Activated CD4-positive, alpha-beta T cell treated with anti-CD3 and anti-CD28 coated beads, Interleukin-10, Interleukin-2, amounts not matched to agents 100 ng/mL and 50 ng/mL, durations not matched to agents 16 hours and 8 hours (primary cell): ENCODE results near the gene C1QB.
"Not testable (repeated sequence)": the region's sequence is repeated elsewhere in the genome, so short reads cannot be mapped to it uniquely, and the experiment has no call there.

Experiments
- DNase-seq: peaks from one replicate; pipeline ENCODE4 v3.0.0-alpha.2; 2020

C1QB gene

DNA sequence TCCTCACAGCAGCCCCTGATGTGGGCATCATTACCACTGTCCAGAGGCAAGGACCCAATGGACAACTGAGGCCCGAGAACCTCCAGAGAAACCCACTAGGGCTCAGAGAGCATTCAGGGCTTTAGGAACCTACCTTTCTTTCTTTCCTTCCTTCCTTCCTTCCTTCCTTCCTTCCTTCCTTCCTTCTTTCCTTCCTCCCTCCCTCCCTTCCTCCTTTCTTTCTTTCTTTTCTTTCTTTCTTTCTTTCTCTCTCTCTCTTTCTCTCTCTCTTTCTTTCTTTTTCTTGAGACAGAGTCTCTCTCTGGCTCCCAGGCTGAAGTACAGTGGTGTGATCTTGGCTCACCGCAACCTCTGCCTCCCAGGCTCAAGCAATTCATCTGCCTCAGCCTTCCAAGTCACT lies 15.8 kb downstream of the C1QB start:
- DNase-seq: not testable (repeated sequence)

DNA sequence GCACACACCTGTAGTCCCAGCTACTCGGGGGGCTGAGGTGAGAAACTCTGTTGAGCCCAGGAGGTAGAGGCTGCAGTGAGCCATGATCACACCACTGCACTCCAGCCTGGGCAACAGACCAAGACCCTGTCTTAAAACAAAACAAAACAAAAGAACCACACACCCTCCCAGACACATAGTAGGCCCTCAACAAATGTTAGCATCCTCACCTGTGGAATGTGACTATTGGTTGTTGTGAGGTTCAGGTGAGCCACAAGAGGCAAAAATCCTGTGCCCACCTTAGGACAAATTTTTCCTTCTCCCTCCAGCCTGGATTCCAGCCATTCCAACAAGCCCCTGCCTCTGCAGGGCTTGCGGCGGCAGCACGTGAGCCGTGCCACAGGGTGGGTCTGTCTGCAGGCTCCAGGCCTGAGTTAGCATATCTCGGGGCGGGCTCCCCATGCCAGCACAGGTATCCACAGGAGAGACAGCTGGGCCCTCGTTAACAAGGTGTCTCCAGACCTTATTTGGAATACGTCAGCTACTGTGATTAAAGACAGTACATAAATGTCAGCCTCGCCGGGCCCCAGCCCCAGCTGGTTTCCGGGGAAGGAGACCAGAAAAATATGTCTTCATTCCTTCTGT lies 17.4 kb downstream of the C1QB start:
- DNase-seq: no peak

DNA sequence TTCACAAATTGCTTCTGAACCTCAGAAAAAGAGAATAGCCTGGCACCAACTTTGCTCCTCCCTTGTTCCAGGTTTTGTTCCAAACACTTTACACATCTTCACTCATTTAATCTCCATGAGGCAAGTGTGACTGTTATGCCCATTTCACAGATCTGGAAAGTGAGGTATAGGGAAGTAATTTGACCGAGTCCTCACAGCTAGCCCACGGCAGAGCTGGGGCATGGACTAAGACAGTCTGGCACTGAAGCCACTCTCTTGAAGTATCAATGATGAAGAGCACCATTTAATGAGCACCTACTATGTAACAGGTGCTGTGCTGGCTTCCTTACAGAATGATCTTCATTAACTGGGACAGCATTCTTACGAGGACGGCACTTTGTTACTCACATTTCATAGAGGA lies 19.0 kb downstream of the C1QB start:
- DNase-seq: no peak

DNA sequence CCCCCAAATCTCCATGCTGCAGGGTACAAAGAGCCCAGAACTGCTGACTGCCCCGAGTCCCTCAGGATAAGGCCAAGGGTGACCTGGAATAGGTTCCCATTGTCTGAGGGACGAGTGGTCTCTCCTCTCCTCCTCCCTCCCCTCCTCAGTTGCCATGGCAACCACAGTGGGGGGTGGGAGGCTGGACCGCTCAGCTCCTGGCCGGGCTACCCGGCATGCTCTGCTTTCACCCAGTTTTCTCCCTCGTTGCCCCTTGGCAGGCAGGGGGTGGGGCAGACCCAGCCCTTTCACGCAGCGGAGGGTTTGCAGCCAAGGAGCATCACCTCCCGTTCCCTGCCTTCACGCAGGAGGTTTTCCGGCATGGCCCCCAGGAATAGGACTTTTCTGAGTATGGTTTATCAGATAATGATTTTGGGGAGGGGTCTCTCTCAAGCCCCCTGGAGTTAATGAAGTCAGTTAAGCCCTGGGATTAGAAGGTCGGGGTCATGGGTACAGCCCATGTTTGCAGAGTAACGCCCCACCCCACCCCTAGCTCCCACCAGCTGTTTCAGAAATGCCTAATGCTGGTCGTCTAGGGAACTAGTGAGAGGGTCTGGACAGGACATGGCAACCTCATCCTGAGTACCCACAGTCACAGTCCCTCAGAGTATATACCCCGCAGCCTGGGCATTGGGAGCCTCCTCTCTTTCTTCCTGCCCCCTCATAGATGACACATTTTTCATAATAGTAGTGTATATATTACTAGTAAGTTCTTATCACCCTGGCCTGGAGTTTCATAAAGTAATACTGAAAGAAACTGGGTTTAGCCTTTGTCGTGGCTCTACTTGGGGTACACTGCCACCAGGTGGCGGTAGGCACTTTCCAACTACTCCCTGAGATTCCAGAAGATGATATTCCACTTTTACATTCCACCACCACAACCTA lies 20.7 kb downstream of the C1QB start:
- peak; percentile 62 for DNase-seq

DNA sequence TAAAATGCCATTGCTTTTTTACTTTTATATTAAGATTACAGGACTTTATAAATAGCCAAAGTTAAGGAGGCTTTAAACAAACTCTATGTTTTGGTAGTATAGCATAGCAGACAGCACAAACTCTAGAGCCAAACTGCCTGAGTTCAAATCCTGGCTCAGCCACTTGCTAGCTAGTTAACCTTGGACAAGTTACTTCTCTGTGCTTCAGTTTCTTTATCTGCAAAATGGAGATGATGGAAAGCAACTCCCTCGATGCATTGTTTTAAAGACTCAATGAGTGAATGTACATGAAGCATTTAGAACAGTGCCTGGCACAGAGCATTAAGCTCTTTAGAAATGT lies 21.3 kb downstream of the C1QB start:
- no peak for DNase-seq

DNA sequence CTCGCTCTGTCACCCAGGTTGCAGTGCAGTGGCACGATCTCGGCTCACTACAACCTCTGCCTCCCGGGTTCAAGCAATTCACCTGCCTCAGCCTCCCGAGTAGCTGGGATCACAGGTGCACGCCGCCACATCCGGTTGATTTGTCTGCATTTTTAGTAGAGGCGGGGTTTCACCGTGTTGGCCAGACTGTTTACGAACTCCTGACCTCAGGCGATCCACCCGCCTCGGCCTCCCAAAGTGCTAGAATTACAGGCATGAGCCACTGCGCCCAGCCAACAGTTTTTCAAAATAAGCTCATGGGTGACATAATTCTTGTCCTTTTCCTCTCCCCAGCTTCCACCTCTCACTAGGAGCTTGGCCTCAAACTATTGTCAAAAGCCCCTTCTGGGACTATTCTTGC lies 23.1 kb downstream of the C1QB start:
- not testable (repeated sequence) for DNase-seq

DNA sequence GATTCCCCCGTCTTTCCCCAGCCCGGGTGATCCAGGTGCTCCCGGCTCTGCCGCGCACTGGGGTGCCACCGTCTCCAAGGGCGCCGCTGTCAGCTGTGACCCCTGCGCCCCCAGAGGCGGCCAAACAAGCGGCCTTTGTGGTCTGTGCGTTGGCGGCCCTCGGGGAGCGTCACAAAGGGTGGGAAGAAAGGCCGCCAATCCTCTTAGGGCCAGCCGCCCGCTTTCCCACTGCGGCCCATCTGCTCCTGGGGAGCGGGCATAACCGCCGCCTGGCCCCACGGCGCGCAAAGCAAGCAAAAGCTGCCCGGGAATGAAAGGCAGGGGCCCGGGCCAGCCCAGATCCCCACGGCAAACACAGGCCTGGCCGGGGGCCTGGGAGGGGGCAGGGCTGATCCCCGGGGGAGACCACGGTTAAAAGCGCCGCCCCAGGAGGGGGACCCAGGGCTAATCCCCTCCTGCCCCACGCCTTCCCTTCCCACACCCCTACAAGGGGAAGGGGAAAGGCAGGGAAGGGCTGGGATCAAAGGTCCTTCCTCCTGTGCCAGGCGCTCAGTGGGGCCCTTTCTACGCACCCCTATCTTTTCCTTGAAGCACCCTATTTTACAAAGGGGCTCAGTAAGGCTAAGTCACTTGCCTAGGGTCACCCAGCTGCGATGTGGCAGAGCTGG lies 24.0 kb downstream of the C1QB start:
- DNase-seq: no peak

DNA sequence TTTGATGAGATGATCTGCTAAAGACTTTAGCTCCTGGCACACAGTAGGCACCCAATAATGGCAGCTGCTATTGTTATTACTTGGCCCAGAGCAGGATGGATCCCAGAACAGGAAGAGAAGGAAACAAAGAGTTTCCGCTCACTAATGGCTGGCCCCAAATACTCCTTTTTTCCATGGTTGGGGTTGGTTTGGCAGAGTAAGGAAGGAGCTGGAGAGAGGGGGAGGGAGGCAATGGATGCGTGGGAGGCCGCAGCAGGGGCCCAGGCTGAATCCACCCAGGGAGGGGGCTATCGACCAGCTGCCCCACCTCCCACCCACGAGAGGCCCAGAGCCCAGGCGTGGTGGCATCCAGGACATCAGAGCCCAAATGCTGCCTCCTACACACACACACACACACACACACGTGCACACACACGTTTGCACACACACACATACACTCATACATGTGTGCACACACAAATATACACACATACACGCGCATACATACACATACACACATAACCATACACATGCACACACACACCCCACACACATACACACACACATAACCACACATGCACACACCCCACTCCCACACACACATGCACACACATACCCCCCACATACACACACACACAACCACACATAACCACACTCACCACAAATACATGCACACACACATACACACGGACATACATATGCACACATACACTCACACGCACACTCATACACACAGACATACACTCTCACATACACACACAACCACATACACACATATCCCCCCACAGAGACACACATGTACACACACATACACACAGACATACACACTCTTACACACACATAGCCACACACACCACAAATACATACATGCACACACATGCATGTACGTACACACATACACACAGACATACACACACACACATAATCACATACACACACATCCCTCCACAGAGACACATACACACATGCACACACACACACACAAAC lies 25.2 kb downstream of the C1QB start:
- no peak for DNase-seq

DNA sequence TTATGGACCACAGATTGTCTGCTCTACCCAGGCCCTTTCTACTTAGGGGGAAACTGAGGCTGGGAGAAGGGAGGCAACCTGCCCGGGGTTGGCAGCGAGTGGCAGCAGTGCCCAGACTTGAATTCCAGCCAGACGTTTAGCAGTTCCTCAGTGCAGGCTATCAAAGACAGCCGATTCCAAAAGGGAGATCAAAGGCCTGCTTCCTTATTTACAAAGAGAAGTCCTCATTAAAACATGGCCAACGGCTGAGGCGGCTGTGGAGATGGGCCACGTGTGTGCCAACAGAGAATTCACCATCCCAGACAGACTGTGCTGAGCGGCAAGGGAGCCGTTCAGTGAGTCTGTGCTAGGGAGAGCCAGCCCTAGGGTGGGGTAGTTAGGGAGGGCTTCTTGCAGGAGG lies 27.7 kb downstream of the C1QB start:
- no peak for DNase-seq

DNA sequence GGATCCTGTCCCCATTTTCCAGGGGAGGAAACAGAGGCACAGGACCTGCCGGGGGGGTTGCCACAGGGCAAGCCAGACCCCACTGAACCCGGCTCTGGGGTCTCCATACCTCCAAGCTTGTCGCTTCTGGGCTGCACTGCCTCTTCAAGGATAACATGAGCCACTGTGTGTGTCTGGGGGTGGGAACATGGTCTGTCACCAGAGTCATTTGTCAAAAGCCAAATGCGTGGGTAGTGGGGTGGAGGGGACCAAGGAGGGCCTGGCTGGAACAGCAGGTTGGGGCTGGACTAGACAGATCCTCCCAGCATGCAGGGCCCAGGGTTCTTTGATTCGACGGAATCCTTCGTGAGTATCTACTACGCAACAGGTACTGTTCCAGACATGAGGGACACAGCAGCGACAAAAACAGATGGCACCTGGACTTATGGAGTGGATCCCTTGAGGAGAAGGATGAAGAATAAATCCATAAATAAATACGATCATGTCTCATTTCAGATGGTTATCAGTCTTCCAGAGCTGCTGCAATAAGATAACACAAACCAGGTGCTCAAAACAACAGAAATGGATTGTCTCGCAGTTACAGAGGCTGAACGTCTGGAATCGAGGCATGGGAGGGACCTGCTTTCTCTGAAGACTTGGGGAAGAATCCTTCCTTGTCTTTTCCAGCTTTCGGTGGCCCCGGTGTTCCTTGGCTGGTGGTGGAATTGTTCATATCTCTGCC lies 28.7 kb downstream of the C1QB start:
- no peak for DNase-seq

DNA sequence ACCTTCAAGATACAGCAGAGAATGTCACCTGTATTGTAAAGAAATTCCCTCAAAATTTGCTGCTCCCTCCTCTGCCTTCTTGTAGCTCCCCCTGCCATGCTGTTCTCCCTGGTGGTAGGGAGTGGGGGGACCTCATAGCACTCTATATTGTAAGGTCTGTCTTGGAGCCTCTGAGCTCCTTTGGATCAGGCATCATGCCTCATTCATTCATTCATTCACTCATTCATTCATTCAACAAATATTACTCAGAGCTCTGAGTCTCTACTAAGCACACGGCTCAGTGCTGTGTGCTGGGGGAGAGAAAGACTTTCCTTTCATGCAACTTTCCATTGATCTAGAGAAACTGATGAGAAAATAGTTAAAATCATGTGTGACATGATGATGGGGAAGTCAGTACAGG lies 30.5 kb downstream of the C1QB start:
- DNase-seq: no peak

DNA sequence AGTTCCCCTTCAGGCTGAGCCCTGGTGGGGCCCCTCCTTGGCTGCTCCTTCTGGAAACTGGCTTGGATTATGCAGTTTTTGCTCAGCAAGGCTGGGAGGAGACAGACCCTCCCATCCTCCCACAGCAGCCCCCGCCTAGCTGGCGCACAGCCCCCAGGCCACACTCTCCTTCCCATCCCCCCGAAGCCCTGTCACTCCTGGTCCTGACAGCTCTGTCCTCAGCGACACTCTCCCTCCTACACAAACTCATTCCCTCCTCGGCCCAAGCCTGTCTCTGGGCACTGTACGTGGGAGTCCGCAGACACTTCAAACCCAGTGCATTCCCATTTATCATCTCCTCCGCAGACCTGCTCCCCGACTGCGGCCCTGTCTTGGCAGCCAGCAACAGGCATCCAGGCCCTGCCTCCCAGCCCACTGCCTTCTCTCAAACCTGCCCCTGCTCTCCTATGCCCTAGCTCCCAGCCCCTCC lies 32.6 kb downstream of the C1QB start:
- DNase-seq: no peak

DNA sequence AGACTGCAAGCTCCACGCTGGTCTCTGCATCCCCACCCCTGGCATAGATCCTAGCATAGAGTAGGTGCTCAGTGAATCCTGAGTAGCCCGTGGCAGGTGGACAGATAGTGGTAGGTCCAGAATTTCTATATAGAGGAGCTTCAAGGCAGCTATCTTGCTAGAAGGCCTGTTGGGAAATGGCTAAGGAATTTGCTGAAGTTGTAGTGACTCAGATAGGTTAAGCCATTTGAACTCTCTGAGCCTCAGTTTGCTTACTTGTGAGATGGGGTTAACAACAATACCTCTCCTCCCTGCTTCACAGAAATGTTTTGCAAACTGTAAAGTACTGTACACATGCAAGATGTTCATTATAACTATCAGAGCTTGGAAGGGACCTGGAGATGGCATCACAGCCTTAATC lies 34.2 kb downstream of the C1QB start:
- no peak for DNase-seq

DNA sequence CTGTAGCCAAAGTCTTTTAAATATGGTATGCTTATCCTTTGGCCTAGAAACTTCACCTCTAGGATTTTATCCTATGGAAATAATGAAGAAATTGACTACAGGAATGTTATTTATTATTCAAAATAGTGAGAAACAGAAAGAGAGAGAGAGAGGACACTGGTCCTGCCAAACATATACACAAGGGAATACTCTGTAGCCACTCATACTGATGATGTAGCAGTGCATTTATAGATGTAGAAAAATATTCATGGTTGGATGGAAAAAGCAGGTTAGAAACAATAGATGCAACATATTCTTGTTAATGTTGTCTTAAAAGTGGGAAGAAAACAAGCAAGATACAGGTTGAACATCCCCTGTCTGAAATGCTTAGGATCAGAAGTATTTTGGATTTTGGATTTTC lies 35.4 kb downstream of the C1QB start:
- no peak for DNase-seq

DNA sequence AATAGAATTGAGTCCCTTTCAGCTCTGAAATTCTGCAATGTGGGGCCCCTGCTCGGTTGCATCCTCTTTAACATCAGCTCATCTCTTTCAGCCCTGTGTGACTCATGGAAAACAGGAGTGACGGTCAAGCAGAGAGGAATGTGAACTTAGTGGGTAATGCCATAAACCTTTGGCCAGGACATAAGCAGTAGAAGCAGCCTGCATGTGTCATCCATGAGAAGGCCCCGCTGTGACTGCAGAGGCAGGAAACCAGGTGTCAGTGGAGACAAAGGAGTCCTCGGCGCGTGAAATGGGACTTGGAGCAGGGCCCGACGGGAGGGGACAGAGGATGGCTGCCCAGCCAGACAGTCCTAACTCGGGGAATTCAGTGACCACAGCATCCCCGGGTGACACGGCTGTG lies 36.5 kb downstream of the C1QB start:
- DNase-seq: no peak

DNA sequence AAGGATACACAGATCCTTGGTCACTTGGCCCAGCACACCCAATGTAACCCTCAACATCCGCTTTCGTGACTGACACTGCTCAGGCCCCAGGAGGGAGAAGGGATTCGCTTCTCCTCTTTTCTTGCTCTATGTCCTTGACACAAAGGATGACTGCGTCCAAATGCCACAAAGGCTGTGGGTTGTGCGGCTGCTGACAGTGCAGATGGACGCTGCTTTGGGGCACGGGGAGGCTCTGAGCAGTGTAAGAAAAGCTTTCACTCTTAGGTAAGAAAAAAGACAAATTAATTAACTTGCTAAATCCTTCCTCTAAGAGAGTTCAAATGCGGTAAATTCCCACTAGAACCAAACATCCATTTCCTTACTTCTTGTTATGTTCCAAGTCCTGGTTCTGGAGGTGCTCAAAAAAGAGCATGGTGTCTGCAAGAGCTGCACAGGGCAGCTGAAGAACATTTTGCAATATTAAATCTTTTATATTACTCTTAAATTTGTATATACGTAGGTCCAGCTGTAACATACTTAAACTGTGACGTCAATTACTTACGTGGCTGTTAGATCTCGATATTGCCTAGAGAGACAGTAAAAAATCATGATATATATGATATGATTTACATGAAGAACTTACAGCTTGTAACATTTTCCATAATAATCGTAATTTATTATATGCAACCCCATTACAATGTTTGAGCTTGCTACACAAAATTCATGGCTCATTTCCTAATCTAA lies 38.2 kb downstream of the C1QB start:
- DNase-seq: no peak

DNA sequence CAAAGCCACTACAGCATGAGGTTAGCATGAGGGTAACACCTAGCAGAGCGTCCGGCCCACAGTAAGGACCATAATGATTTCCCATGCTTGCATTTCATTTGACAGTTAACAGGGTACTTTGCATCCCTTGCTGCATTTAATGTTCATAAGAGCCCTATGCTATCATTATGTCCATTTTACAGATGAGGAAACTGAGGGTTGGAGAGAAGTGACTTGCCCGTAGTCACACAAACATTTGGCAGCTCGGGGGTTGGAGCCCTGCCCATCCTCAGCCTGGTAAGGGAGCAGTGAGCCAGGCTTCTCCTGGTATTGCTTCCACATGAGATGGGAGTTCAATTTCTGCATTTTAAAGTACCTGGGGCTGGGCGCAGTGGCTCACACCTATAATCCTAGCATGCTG lies 41.1 kb downstream of the C1QB start:
- no peak for DNase-seq

DNA sequence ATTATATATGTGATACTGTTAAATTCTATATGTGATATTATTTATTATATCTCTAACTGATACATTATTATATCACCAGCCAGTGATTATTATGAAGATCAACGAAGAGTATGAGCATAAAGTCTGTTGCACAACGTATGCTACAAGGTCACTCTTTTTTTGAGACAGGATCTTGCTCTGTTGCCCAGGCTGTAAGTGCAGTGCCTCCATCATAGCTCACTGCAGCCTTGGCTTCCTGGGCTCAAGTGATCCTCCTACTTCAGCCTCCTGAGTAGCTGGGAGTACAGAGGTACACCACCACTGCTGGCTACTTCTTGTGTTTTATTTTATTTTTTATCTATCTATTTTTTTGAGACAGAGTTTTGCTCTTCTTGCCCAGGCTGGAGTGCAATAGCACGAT lies 43.6 kb downstream of the C1QB start:
- DNase-seq: no peak

DNA sequence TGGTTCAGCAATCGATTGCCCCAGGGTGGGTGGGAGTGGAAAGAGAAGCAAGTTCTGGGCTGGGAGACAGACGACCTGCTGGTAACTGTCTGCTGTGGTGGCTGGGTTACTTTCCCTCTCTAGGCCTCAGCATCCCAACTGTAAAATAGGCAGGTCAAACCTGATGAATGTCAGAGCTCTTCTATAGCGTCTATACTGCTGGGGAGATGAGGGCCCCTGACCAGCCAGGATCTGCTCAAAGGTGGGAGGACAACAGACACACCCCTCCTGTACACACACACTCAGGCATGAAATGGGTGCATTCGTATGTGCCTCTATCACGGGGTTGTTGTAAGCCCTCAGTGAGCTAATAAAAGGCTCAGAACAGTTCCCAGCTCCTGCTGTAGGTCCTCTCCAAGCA lies 44.9 kb downstream of the C1QB start:
- no peak for DNase-seq

DNA sequence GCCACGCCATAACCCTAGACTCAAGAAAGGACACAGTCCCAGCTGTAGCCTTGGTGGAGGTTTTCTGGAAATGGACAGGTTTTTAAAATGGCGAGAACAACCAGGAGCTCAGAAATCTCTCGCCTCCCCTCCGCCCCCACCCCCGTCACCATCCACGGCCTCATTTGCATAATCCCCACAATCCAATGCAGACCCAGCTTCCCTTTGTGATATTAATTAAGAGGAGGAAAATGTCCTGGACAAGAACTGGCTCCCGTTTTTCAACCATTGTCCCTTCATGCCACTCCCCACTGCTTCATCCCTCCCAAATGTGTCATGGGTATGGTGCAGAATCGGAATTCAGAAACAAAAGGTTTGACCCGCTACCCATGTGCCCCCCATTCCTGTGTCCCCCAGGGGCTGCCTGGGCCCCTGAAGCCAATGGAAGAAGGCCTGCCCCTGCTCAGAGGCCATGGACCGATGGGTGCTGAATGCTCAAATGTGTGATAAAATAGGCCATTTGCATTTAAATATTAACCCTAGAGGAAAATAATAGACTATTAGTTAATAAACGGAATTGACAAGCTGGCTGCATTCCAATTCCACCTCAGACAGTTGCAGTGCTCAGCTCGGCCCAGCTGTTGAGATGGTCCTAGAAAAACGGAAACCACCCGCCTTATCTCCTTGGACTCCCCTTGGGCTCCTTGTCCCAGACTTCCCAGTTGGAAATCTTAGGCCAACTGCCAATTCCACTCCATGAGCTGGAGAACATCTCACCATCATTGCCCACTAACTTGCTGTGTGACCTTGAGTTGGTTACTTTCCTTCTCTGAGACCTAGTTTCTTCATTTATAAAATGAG lies 46.9 kb downstream of the C1QB start:
- no peak for DNase-seq
